Fibroblast of pulmonary artery (primary cell): Measurements from ENCODE around the gene YEATS2.

Experiments used
- DNase-seq: peaks from one replicate; pipeline ENCODE4 v3.0.0-alpha.2; 2010; ENCODE audit warnings: low read depth
- H3K4me3 ChIP-seq: replicated peaks from 2 replicates; pipeline ENCODE4 v1.5.1; 2011; ENCODE audit warnings: low read depth, mild to moderate bottlenecking, control low read depth, low read length, moderate library complexity
- CTCF ChIP-seq: IDR thresholded peaks from 2 replicates; pipeline ENCODE4 v1.5.1; 2011; ENCODE audit warnings: mild to moderate bottlenecking, control low read depth, low read length, inconsistent platforms; ENCODE audit errors: missing control alignments

Gene YEATS2

GRCh38 chr3:183816681-183817510 lies 119.3 kb downstream of the YEATS2 start:
- DNase-seq, result no peak
- H3K4me3 ChIP-seq, result no peak overlapping the region
- TF ChIP-seq CTCF, result no peak

GRCh38 chr3:183817639-183818038 lies 120.0 kb downstream of the YEATS2 start:
- DNase-seq, result no peak
- no peak for TF ChIP-seq CTCF
- no peak overlapping the region for H3K4me3 ChIP-seq

GRCh38 chr3:183818041-183818620 lies 120.5 kb downstream of the YEATS2 start:
- TF ChIP-seq CTCF, result no peak
- H3K4me3 ChIP-seq, result no peak overlapping the region
- DNase-seq, result no peak

- TF ChIP-seq CTCF, result no peak
- no peak overlapping the region for H3K4me3 ChIP-seq
- no peak for DNase-seq
These were observed 121.4 kb downstream of the YEATS2 start for GRCh38 chr3:183818706-183819624.

GRCh38 chr3:183819831-183820230 lies 122.2 kb downstream of the YEATS2 start:
- no peak for TF ChIP-seq CTCF
- no peak overlapping the region for H3K4me3 ChIP-seq

GRCh38 chr3:183822631-183823030 lies 125.0 kb downstream of the YEATS2 start:
- DNase-seq, result no peak
- H3K4me3 ChIP-seq, result no peak overlapping the region
- TF ChIP-seq CTCF, result no peak

More at GRCh38 chr3:183819831-183820230, 122.2 kb downstream of the YEATS2 start:
- DNase-seq, result no peak
